PC-9 (cell line): ENCODE measurements around the gene CAPN11.

Experiments used
- CTCF ChIP-seq: fragments of 200-600 bp; sonication (generic); conservative IDR thresholded peaks from 2 replicates; pipeline ENCODE4 v1.6.1; 2017; ENCODE audit warnings: mixed run types, antibody characterized with exemption, mild to moderate bottlenecking, moderate library complexity
- EZH2 ChIP-seq: fragments of 200-600 bp; sonication (generic); IDR thresholded peaks from 2 replicates; pipeline ENCODE4 v1.8.0; 2017; ENCODE audit warnings: antibody characterized with exemption, low read depth

GRCh38 chr6:44109212-44109611 is 49.4 kb upstream of the CAPN11 start:
- TF ChIP-seq CTCF = no peak
- TF ChIP-seq EZH2 = no peak
